ENCODE data around the gene STX8.

DNA sequence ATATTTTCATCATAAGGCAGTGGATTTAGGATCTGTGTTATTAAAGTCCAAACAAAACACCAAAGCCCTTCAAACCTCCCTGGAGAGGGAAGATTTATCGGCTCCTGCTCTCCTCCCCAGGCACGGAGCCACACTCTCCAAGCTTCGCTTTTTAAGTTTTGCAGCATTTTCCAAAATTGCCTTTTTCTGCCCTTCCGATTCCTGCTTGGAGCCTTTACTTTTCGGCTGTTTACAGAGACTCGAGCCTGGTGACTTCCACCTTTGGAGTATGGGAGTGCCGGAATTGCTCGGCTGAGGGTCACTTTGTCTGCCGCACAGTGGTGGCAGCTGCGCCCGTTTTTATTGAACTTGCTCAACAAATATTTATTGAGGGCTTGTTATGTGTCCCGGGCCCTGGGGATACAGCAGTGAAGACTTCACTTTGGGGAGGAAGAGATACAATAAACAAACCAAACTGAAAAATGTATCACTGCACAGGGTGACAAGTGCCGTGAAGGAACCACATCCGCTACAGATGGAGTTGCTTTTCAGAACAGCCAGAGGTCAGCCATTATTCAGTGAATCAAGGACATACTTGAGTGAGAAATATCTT, 368.8 kb downstream of the STX8 start:
- TF ChIP-seq, protein P1, sequence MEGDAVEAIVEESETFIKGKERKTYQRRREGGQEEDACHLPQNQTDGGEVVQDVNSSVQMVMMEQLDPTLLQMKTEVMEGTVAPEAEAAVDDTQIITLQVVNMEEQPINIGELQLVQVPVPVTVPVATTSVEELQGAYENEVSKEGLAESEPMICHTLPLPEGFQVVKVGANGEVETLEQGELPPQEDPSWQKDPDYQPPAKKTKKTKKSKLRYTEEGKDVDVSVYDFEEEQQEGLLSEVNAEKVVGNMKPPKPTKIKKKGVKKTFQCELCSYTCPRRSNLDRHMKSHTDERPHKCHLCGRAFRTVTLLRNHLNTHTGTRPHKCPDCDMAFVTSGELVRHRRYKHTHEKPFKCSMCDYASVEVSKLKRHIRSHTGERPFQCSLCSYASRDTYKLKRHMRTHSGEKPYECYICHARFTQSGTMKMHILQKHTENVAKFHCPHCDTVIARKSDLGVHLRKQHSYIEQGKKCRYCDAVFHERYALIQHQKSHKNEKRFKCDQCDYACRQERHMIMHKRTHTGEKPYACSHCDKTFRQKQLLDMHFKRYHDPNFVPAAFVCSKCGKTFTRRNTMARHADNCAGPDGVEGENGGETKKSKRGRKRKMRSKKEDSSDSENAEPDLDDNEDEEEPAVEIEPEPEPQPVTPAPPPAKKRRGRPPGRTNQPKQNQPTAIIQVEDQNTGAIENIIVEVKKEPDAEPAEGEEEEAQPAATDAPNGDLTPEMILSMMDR (IDR thresholded peaks at IDR 0.05): no peak
- TF ChIP-seq POLR2A (IDR thresholded peaks at IDR 0.05): no peak

Data from prostate gland (tissue), 2 donors.